K562 (cell line): ENCODE results near the gene BRD3. TPM values are rescaled to one million over a fixed set of nuclear protein-coding genes. Genes with fewer than 3 reads are reported as not detected.

Source experiments
- ATAC-seq: fragments of 200-7000 bp; cut with Tn5 transposase; 3 replicates; pipeline ENCODE4 v1.9.1; 2020; ENCODE audit warnings: moderate library complexity
- BruUV-seq: library from RNA; stranded (reverse); fragments of 400-500 nt; replicated peaks from 2 replicates; lab custom pipeline; 2021; lab: Mats Ljungman, UMichigan
- CTCF ChIA-PET: fragments of 300-600 bp; formaldehyde crosslinking; extraction: SDS; loops from one replicate; lab custom pipeline; 2021; ENCODE audit warnings: low intra/inter-chr PET ratio; lab: Yijun Ruan, JAX
- POLR2A ChIA-PET: fragments of 300-600, 350-650 bp; sonication (Branson Sonifier 250); formaldehyde crosslinking; extraction: SDS; loops from one replicate; lab custom pipeline; 2021; ENCODE audit warnings: antibody characterized with exemption, inconsistent platforms; lab: Yijun Ruan, JAX
- DNase-seq, 4 experiments: peaks; one replicate each; pipeline versions ENCODE4 v3.0.0 to v3.0.0-alpha.2; 2011 to 2018; ENCODE audit warnings: low spot score in 3 of 4, mixed read lengths in 3 of 4; ENCODE audit errors: extremely low read depth in 1 of 4
- FAIRE-seq: peaks from 2 replicates; lab custom pipeline; 2011; peaks lifted over from hg19 to GRCh38; lab: Jason Lieb, UNC
- H2AFZ ChIP-seq: 2 replicates; pipeline ENCODE4 v1.6.0; 2011; ENCODE audit warnings: low read depth, low read length, control low read depth, inconsistent platforms
- H3K27ac ChIP-seq: fragments of 200-600 bp; 3 replicates; pipeline ENCODE4 v1.8.0; 2011; ENCODE audit warnings: low read depth, mild to moderate bottlenecking, control low read depth, inconsistent platforms, low read length, moderate library complexity, mixed read lengths; ENCODE audit errors: extremely low read depth
- H3K27me3 ChIP-seq, 2 experiments: fragments of 300-600 bp in 1 of 2; 2 replicates in 1 of 2; 3 replicates in 1 of 2; pipeline versions ENCODE4 v1.6.0 to v1.8.0; 2011; ENCODE audit warnings: inconsistent platforms in 2 of 2, low read length in 2 of 2, mild to moderate bottlenecking in 1 of 2, mixed read lengths in 1 of 2, moderate library complexity in 1 of 2; ENCODE audit not compliant: control insufficient read depth in 2 of 2, insufficient read depth in 2 of 2
- H3K36me3 ChIP-seq: fragments of 300-600 bp; 3 replicates; pipeline ENCODE4 v1.8.0; 2011; ENCODE audit warnings: mild to moderate bottlenecking, low read length, inconsistent platforms; ENCODE audit not compliant: control insufficient read depth, insufficient read depth
- H3K4me1 ChIP-seq, 2 experiments: fragments of 200-600 bp in 1 of 2; replicated peaks in 1 of 2; 2 replicates in 1 of 2; 3 replicates in 1 of 2; pipeline versions ENCODE4 v1.5.1 to v1.8.0; 2011; ENCODE audit warnings: inconsistent platforms in 2 of 2, low read length in 2 of 2, mild to moderate bottlenecking in 1 of 2, mixed read lengths in 1 of 2, moderate library complexity in 1 of 2; ENCODE audit not compliant: control insufficient read depth in 2 of 2, insufficient read depth in 2 of 2
- H3K4me2 ChIP-seq: 2 replicates; pipeline ENCODE4 v1.6.1; 2011; ENCODE audit warnings: low read length, control low read depth, inconsistent platforms, mixed read lengths; ENCODE audit not compliant: insufficient read depth
- H3K4me3 ChIP-seq: fragments of 200-600 bp; sonication (generic), shearing (Covaris generic); 2 replicates; pipeline ENCODE4 v1.5.1; 2016; ENCODE audit warnings: control low read depth, inconsistent platforms
- H3K79me2 ChIP-seq: fragments of 200-600 bp; 3 replicates; pipeline ENCODE4 v1.8.0; 2011; ENCODE audit warnings: low read length, inconsistent platforms; ENCODE audit not compliant: control insufficient read depth, insufficient read depth
- H3K9ac ChIP-seq, 2 experiments: 2 replicates each; pipeline versions ENCODE4 v1.6.0 to v1.6.1; 2011; ENCODE audit warnings: low read depth in 2 of 2, low read length in 2 of 2, control low read depth in 1 of 2, inconsistent platforms in 1 of 2, mild to moderate bottlenecking in 1 of 2, mixed read lengths in 1 of 2; ENCODE audit not compliant: insufficient read depth in 1 of 2
- H3K9me1 ChIP-seq: one replicate; pipeline ENCODE4 v1.6.0; 2011; ENCODE audit warnings: inconsistent platforms, mild to moderate bottlenecking, low read length, moderate library complexity; ENCODE audit not compliant: control insufficient read depth, insufficient read depth
- H3K9me3 ChIP-seq: replicated peaks from 2 replicates; pipeline ENCODE4 v1.5.1; 2011; ENCODE audit warnings: low read depth, low read length, inconsistent platforms; ENCODE audit not compliant: control insufficient read depth, insufficient read depth
- H4K20me1 ChIP-seq: replicated peaks from 2 replicates; pipeline ENCODE4 v1.6.1; 2011; ENCODE audit warnings: low read length, inconsistent platforms, mixed read lengths; ENCODE audit not compliant: control insufficient read depth, insufficient read depth
- CAMTA2 ChIP-seq: fragments of 250-450 bp; sonication (Bioruptor Pico); conservative IDR thresholded peaks from 2 replicates; pipeline ENCODE4 v1.5.1; 2022
- CBFA2T3 ChIP-seq: fragments of 450-650 bp; IDR thresholded peaks from 2 replicates; pipeline ENCODE4 v1.6.1; 2017
- CBX3 ChIP-seq, 2 experiments: IDR thresholded peaks; 1 replicate in 1 of 2; 2 replicates in 1 of 2; pipeline ENCODE4 v1.6.1; 2012; ENCODE audit warnings: inconsistent platforms in 2 of 2, low read length in 2 of 2, borderline replicate concordance in 1 of 2, control low read depth in 1 of 2
- ETS2 ChIP-seq: IDR thresholded peaks from 2 replicates; pipeline ENCODE4 v1.6.1; 2016; ENCODE audit warnings: borderline replicate concordance, missing genetic modification characterization, mild to moderate bottlenecking, moderate library complexity, missing compliant biosample characterization; ENCODE audit not compliant: poor library complexity, severe bottlenecking
- KAT8 ChIP-seq: fragments of 450-650 bp; IDR thresholded peaks from 2 replicates; pipeline ENCODE4 v1.6.1; 2016; ENCODE audit warnings: low read depth, mild to moderate bottlenecking
- MECOM ChIP-seq: fragments of 250-450 bp; sonication (Bioruptor Pico); IDR thresholded peaks from 2 replicates; pipeline ENCODE4 v1.8.0; 2022; ENCODE audit warnings: inconsistent platforms
- MEIS2 ChIP-seq: fragments of 450-650 bp; IDR thresholded peaks from 2 replicates; pipeline ENCODE4 v1.6.1; 2014; ENCODE audit warnings: mild to moderate bottlenecking; ENCODE audit not compliant: partially characterized antibody
- ZNF174 ChIP-seq: fragments of 250-450 bp; sonication (Bioruptor Pico); IDR thresholded peaks from 2 replicates; pipeline ENCODE4 v1.4.0; 2020; ENCODE audit warnings: mild to moderate bottlenecking
- ZNF561 ChIP-seq: fragments of 450-650 bp; formaldehyde crosslinking; conservative IDR thresholded peaks from 2 replicates; pipeline ENCODE4 v1.4.0; 2020; ENCODE audit warnings: mild to moderate bottlenecking, moderate library complexity
- ZNF644 ChIP-seq: fragments of 200-800 bp; sonication (Bioruptor generic); IDR thresholded peaks from 2 replicates; pipeline ENCODE4 v1.6.1; 2016; ENCODE audit warnings: low read depth, missing genetic modification characterization, missing compliant biosample characterization
- WGBS: fragments of 100-300 bp; shearing (Covaris generic); methylation state at CpG from one replicate; pipeline ENCODE4 v1.1.6; 2016; ENCODE audit warnings: low coverage, mixed read lengths; ENCODE audit not compliant: insufficient coverage; ENCODE audit errors: missing lambda C conversion rate; 5-methylcytosine and 5-hydroxymethylcytosine counted together
- in situ Hi-C: fragments of 300-500 bp; cut with MboI; formaldehyde crosslinking; loops from 4 replicates; pipeline ENCODE4 v1.15.0; 2018; ENCODE audit warnings: inconsistent platforms, mixed read lengths
- intact Hi-C: fragments of 100-400 bp; cut with micrococcal nuclease; formaldehyde crosslinking; loops from 2 replicates; pipeline ENCODE4 v1.14.2; 2022
- polyA plus RNA-seq, 8 experiments: library from polyadenylated mRNA; depleted of rRNA in 4 of 8; stranded (reverse) in 5 of 8; unstranded in 3 of 8; fragments of >200 nt; fragmentation: Nextera tagmentation in 2 of 8; fragmentation: Illumina TruSeq in 1 of 8; extraction: Ambion mirVana in 2 of 8; extraction: Trizol in 1 of 8; gene quantifications; 2 replicates each; pipeline versions ENCODE4 v1.2.1 to v1.2.3, GENCODE V29; 2011 to 2014; ENCODE audit warnings: inconsistent platforms in 1 of 8, missing spikeins in 1 of 8
- total RNA-seq, 7 experiments: library from RNA; depleted of rRNA in 6 of 7; stranded (reverse); fragments of >200 nt in 6 of 7; fragmentation: Illumina TruSeq in 2 of 7; extraction: Trizol in 2 of 7; gene quantifications; 2 replicates each; pipeline versions ENCODE4 v1.2.1 to v1.2.3, GENCODE V29; 2011 to 2021; ENCODE audit warnings: low replicate concordance in 1 of 7
- TF ChIP-seq, protein P1 (sequence below), 2 experiments: fragments of 450-650 bp; IDR thresholded peaks; 2 replicates each; pipeline ENCODE4 v1.6.1; 2018; ENCODE audit warnings: mild to moderate bottlenecking in 2 of 2, low read depth in 1 of 2; ENCODE audit not compliant: partially characterized antibody in 2 of 2
- TF ChIP-seq, protein P2 (sequence below): fragments of 450-650 bp; IDR thresholded peaks from 2 replicates; pipeline ENCODE4 v1.6.1; 2016; ENCODE audit warnings: low read depth, mild to moderate bottlenecking, moderate library complexity
- TF ChIP-seq, protein P3 (sequence below): fragments of 250-450 bp; sonication (Bioruptor Pico); IDR thresholded peaks from 2 replicates; pipeline ENCODE4 v1.5.0; 2021

The BRD3 gene
- total and polyA plus RNA-seq, 9 of the 15 experiments (the other 6 are each of a cell fraction or from before 2014, with no cell fraction given), result 0.82 to 37.1 (median 4.2) TPM

DNA sequence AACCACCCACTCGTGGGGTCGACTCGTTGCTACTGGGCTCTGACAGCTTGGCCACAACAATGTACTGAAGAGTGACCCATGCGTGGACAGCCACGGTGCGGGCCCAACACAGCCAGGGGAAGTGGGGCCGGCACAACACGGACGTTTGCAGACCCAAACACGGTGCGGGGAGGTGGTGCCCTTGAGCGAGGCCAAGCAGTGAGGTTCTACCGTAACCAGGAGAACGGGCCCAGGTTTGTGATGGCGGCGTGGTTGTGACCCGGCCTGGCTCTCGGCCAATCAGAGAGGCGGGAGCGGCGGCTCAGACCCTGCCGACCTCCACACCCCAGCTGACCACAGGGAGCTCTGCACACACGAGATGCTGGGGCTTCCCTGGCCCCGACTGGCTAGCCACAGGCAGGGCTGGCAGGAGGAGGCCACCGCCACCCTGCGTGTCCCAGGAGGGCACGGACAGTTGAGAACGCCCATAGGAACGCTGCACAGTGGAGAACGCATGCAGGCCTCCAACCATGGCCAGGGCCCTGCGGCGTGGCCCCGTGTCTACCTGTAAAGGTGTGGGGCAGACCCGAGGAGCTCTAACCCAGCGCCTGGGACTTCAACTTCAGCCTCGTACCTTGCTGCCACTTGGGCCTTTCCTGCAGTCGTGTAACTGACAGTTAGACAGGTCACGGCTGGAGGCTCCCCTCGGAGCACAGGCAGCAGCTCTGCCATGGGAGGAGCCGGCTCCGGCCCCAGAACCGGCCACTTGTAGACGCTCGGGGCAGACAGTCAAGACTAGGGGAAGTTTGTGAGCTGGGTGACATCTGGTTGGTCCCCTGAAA, 13.7 kb downstream of the BRD3 start (continued):
- TF ChIP-seq, protein P1, sequence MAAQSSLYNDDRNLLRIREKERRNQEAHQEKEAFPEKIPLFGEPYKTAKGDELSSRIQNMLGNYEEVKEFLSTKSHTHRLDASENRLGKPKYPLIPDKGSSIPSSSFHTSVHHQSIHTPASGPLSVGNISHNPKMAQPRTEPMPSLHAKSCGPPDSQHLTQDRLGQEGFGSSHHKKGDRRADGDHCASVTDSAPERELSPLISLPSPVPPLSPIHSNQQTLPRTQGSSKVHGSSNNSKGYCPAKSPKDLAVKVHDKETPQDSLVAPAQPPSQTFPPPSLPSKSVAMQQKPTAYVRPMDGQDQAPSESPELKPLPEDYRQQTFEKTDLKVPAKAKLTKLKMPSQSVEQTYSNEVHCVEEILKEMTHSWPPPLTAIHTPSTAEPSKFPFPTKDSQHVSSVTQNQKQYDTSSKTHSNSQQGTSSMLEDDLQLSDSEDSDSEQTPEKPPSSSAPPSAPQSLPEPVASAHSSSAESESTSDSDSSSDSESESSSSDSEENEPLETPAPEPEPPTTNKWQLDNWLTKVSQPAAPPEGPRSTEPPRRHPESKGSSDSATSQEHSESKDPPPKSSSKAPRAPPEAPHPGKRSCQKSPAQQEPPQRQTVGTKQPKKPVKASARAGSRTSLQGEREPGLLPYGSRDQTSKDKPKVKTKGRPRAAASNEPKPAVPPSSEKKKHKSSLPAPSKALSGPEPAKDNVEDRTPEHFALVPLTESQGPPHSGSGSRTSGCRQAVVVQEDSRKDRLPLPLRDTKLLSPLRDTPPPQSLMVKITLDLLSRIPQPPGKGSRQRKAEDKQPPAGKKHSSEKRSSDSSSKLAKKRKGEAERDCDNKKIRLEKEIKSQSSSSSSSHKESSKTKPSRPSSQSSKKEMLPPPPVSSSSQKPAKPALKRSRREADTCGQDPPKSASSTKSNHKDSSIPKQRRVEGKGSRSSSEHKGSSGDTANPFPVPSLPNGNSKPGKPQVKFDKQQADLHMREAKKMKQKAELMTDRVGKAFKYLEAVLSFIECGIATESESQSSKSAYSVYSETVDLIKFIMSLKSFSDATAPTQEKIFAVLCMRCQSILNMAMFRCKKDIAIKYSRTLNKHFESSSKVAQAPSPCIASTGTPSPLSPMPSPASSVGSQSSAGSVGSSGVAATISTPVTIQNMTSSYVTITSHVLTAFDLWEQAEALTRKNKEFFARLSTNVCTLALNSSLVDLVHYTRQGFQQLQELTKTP (IDR thresholded peaks at IDR 0.05; ENCODE audit: low read depth in 1 of 2, partially characterized antibody in 2 of 2), result no peak
- TF ChIP-seq KAT8, result no peak
- TF ChIP-seq, all 486 proteins: peak for 1

DNA sequence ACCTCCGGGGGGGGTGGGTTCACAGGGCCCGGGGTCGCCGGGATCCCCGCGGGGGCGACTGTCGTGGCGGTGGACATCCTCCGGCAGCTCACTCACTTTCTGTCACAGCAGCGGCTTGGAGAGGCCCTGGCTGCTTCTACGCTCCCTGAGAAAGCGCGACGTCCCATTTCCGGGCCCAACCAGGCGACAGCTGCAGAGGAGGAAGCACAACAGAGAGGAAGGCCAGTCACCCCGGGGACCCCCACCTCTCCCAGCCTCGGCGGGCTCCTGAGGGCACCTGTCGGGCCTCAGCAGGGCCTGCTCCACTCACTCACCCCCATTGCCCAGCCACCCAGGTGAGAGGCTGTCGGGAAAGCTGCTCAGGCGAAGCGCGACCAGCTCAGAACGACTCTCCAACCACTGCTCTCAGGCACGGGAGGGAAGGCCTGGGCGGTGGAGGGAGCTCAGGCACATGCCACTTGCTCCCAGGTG, 14.4 kb downstream of the BRD3 start:
- no peak for ATAC-seq
- in situ Hi-C loops, result no loop called here
- CTCF ChIA-PET, result no interaction called here
- no TSS peak for BruUV-seq
- FAIRE-seq, result no peak
- peaks cover 22% of the 10 kb centered on the region for H3K79me2 ChIP-seq
- H3K27me3 ChIP-seq, result no peaks in the 10 kb centered on the region
- H3K4me1 ChIP-seq, result peaks cover 0 to 58% of the 10 kb centered on the region in 2 experiments; a peak in 2 of 5 replicates
- H4K20me1 ChIP-seq, result peaks cover 18% of the 10 kb centered on the region
- no peak overlapping the region for H3K4me3 ChIP-seq
- no peak for DNase-seq
- no peak overlapping the region for H3K4me2 ChIP-seq
- H3K36me3 ChIP-seq, result peaks cover 41% of the 10 kb centered on the region; the same call in 1 of the 3 replicates
- TF ChIP-seq, protein P2, sequence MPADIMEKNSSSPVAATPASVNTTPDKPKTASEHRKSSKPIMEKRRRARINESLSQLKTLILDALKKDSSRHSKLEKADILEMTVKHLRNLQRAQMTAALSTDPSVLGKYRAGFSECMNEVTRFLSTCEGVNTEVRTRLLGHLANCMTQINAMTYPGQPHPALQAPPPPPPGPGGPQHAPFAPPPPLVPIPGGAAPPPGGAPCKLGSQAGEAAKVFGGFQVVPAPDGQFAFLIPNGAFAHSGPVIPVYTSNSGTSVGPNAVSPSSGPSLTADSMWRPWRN, result no peak
- TF ChIP-seq MECOM (CRISPR knock-in tag), result no peak
- TF ChIP-seq, protein P3, sequence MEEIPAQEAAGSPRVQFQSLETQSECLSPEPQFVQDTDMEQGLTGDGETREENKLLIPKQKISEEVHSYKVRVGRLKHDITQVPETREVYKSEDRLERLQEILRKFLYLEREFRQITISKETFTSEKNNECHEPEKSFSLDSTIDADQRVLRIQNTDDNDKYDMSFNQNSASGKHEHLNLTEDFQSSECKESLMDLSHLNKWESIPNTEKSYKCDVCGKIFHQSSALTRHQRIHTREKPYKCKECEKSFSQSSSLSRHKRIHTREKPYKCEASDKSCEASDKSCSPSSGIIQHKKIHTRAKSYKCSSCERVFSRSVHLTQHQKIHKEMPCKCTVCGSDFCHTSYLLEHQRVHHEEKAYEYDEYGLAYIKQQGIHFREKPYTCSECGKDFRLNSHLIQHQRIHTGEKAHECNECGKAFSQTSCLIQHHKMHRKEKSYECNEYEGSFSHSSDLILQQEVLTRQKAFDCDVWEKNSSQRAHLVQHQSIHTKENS (CRISPR knock-in tag), result no peak
- no peak for TF ChIP-seq CAMTA2 (CRISPR knock-in tag)
- no peak for TF ChIP-seq CBX3 (IDR thresholded peaks at IDR 0.05; ENCODE audit: borderline replicate concordance in 1 of 2, low read length in 2 of 2)
- TF ChIP-seq ETS2 (tag), result no peak
- no peak for TF ChIP-seq ZNF644 (tag)
- TF ChIP-seq CBFA2T3, result no peak
- no peak for TF ChIP-seq MEIS2
- TF ChIP-seq ZNF561 (CRISPR knock-in tag), result no peak
- TF ChIP-seq ZNF174, result no peak
- TF ChIP-seq, all 486 proteins: peak for 0
- Histone ChIP-seq H3K9me3 (no peaks in the 10 kb centered on the region), H3K9ac (no peak overlapping the region; a peak in 1 of 4 replicates), H3K9me1 (no peaks in the 10 kb centered on the region), H3K27ac (no peak overlapping the region), H2AFZ (no peak overlapping the region)
- intact Hi-C loops, result no loop called here
- POLR2A ChIA-PET, result no interaction called here
- 93% methylated on average over 22 of the region's 28 CpGs for WGBS
